HG03558 (cell line): ENCODE results near the gene DPPA4.
"Not testable (repeated sequence)": the region's sequence is repeated elsewhere in the genome, so short reads cannot be mapped to it uniquely, and the experiment has no call there.

Experiments
- ATAC-seq: cut with Tn5 transposase; IDR thresholded peaks from one replicate; pipeline ENCODE4 v1.9.1; 2021; ENCODE audit warnings: moderate number of reproducible peaks; ENCODE audit not compliant: unreplicated experiment; ENCODE audit errors: extremely low read depth

DPPA4 gene, protein sequence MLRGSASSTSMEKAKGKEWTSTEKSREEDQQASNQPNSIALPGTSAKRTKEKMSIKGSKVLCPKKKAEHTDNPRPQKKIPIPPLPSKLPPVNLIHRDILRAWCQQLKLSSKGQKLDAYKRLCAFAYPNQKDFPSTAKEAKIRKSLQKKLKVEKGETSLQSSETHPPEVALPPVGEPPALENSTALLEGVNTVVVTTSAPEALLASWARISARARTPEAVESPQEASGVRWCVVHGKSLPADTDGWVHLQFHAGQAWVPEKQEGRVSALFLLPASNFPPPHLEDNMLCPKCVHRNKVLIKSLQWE

DNA sequence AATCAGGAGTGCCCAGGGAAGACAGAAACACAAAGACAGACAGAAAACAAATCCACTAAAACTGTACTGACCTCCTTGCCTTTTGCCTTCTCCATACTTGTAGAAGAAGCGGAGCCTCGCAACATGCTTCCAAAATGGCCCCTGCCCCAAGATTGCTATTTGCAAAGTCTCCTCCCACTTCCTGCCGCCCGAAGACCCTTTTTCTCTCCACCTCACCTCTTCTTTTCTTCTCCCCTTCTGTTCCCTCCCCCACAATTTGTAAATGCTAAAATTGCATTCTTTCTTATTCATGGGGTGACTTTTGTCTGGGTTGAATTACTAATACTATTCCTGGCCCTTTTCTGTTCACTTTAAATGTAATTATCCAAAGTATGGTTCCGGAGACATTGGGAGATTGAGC, at the start of gene DPPA4:
TSS of gene DPPA4 (minus strand) at position 154 of the 400 bp plus-strand sequence. CDS start at position 125, 29 bp downstream.
- ATAC-seq = no peak

DNA sequence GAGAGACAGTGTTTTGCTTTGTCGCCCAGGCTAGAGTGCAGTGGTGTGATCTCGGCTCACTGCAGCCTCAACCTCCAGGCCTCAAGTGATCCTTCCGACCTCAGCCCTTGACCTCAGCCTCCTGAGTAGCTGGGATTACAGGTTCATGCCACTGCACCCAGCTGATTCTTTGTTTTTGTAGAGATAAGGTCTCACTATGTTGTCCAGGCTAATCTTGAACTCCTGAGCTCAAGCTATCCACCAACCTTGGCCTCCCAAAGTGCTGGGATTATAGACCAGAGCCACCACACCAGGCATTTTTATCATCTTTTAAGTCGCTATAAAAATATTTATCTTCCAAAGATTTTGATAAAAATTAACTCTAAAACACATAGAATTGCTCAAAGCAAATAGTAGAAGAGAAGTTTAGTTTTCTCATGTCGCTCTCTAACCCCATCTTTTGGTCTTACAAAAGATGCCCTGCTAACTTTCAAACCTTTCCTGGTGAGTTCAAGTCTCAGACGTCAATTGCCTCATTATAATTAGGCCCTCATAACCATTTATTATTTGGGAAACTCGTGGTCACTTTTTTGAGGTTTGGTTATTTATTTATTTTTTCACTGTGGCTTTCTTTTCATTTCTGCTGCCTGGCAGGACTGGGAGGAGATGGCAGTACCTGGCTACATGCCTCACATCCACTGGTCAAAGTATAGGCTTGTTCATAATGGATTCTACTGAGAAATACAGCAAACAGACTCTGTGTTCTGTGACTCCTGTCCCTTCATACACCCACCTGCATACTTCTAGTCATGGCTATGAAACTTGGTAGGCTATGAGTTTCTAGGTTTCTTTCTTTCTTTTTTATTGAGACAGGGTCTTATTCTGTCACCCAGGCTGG, 48.3 kb upstream of the DPPA4 start:
- no peak for ATAC-seq

DNA sequence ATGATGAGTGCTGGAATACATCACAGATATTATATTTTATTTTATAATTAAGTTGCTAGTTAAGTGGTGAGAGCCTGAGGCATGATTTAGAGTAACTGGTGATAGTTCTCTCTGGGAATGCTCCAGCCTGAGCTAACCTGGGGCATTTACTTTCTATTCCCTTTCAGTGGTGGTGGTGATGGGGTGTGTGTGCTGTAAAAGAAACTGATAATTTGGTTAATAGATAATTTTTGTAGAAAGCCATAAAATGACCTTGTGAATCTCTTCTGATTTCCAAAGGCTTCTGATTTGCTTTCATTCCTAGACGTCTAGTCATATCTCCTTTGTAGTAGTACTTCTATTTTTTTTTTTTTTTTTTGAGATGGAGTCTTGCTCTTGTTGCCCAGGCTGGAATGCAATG, 46.8 kb upstream of the DPPA4 start:
- ATAC-seq = no peak

DNA sequence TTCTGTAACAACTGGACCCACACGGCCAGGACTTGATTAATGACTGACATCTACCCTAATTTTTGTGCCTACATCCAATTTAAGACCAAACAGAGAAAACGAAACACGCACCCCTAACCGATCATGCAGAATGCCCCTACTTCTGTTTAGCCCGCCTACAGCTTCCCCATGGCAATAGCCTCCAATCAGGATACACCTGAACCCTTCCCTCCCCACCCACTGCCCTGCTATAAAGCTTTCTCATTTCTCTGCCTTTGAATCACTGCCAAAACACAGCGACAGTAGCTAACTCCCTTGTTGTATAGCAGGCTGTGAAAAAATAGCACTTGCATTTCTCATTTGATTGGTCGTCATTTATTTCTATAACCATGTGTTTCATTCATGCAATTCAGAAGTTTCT, 45.2 kb upstream of the DPPA4 start:
- no peak for ATAC-seq

DNA sequence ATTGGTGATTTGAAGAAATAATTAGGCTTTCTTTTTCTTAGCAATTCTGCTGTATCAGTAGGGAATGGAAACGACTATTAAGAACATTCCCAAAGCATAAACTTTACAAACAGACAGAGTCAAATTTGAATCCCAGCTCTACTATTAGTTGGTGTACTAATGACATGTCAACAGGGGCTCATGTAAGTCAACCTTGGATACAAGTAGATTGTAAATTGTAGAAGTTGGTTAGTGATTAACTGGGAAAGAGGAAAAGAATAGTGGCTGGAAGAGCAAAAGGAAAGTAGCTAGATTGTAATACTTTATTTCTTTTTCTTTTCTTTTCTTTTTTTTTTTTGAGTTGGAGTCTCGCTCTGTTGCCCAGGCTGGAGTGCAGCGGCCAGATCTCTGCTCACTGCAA, 38.6 kb upstream of the DPPA4 start:
- no peak for ATAC-seq

DNA sequence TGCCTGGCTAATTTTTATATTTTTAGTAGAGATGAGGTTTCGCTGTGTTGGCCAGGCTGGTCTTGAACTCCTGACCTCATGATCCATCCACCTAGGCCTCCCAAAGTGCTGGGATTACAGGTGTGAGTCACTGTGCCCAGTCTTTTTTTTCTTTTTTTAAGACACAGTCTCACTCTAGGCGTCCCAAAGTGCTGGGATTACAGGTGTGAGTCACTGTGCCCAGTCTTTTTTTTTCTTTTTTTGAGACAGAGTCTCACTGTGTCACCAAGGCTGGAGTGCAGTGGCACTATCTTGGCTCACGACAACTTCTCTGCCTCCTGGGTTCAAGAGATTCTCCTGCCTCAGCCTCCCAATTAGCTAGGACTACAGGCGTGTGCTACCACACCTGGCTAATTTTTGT, 37.1 kb upstream of the DPPA4 start:
- ATAC-seq = not testable (repeated sequence)

DNA sequence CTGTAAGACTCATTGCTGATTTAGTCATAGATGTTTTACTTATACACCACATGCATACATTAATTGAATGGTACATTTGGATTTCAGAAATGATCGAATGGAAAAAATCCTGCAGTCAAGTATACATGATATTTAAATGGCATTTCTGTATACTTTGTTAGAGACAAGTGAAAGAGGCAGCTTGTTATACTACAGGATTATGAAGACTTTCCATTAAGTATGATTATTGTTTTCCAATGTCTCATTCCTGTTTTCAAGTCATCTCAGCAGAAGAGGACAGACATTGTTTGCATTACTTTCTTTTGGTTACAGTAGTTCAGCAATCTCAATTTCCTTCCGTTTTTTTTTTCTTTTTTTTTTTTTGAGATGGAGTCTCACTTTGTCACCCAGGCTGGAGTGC, 36.6 kb upstream of the DPPA4 start:
- no peak for ATAC-seq

DNA sequence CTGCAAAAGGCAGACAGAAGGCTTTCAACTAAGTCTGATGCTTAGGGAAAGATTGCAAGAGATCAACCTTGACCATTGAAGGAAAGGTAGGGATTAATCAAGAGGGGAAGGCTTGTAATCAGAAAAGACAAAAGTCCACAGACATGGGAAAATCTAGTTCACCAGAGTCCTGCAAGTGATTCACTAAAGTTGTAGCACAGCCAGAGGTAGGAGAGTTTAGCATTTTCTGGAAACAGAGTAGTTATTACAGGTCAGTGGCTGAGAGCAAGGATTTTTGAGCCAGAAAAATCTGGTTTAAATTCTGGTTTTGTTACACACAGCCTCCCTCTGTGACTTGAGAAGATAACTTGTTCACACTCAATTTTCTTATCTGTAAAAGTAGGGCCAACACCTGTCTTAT, 35.3 kb upstream of the DPPA4 start:
- ATAC-seq = no peak

DNA sequence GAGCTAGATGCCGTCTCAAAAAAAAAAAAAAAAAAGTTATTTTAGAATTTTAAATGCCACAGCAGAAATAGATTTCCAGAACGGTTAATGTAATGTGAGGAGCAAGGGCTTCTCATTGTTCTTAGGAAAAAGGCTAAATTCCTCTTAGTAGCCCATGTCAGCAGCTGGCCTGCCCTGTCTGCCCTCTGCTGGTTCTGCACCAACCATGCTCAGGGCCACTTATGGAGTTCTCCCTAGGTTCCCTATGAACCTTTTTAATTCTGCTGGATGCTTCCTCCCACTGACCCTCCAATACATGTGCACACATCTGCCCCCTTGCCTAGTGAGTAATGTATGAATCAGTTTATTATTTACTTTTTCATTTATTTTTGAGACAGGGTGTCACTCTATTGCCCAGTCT, 32.2 kb upstream of the DPPA4 start:
- no peak for ATAC-seq

DNA sequence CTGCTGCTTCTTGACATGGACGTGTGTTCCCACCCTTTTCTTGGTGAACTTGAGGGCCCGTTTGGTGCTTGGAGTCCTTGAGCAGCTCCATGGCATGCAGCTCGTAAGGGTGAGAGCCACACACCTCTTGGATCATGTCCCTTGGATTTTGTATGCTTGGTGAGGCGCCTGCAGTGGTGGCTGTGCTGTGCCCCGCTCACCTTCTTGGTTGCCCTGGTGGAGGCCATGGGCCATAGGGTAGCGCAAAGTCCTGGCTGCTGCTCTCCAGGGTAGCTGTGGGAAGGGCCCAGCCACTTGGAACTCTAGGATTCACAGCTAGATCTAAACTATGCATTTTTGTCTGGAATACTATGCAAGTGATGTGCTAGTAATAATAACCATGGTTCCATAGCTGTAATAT, 26.7 kb upstream of the DPPA4 start:
- ATAC-seq = no peak

DNA sequence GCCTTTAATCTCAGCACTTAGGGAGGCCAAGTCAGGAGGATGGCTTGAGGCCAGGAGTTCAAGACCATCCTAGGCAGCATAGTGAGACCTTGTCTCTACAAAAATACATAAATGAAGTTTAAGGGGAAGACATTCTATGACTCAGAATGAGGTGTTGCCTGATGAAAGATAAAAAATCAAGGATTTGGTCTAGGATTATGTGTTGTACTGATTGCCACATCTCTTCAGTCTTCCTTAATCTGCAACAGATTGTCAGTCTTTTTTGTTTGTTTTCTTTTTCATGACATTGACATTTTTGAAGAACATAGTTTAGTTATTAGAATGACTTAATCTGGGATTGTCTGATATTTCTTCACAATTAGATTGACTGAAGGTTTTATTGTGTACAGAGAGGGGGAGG, 26.3 kb upstream of the DPPA4 start:
- ATAC-seq = no peak

DNA sequence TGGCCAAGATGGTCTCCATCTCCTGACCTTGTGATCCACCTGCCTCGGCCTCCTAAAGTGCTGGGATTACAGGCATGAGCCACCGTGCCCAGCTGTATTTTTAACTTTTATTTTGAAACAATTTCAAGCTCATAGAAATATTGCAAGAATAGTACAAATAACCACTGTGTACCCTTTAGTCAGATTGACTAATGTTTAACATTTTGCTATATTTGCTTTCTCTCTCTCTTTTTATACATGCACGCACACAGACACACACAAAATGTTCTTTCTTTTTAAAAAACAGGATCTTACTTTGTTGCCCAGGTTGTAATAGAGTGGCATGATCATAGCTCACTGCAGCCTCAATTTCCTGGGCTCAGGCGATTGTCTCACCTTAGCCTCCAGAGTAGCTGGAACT, 25.5 kb upstream of the DPPA4 start:
- no peak for ATAC-seq

DNA sequence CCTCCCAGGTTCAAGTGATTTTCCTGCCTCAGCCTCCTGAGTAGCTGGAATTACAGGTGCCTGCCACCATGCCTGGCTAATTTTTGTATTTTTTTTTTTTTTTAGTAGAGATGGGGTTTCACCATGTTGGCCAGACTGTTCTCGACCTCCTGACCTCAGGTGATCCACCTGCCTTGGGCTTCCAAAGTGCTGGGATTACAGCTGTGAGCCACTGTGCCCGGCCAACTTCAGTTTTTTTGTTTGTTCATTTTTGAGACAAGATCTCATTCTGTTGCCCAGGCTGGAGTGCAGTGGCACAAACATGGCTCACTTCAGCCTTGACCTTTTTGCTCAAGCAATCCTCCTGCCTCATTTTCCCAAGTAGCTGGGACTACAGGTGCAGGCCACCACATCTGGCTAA, 21.5 kb upstream of the DPPA4 start:
- not testable (repeated sequence) for ATAC-seq

DNA sequence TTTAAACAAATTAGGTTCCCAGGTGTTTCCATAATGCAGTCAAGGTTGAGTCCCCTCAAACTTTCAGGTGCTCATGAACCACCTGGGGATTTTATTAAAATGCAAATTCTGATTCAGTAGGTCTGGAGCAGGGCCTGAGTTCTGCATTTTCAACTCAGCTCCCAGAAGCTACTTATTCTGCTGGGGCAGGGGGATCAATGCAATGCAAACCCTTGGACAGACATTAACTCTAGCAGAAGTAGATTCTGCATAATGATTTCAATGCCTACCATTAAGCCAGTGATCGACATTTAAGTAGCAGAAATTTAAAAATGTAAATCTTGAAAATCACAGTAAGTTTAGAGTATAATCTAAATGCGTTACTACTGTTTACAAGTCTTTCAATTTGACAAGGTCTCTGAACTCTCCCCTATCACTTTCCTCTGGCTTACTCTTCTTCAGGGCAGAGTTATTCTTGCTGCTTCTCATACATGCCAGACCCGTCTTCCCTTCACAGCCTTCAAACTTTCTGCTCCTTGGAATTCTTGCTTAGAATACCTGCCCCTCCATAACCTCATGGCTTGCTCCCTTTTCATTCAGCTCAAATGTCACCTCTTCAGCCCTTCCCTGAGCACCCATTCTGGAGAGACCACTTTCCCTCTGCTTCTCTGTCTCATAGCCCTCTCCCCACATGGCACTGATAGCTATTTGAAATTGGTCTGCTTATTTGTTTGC, 19.3 kb upstream of the DPPA4 start:
- ATAC-seq = no peak

DNA sequence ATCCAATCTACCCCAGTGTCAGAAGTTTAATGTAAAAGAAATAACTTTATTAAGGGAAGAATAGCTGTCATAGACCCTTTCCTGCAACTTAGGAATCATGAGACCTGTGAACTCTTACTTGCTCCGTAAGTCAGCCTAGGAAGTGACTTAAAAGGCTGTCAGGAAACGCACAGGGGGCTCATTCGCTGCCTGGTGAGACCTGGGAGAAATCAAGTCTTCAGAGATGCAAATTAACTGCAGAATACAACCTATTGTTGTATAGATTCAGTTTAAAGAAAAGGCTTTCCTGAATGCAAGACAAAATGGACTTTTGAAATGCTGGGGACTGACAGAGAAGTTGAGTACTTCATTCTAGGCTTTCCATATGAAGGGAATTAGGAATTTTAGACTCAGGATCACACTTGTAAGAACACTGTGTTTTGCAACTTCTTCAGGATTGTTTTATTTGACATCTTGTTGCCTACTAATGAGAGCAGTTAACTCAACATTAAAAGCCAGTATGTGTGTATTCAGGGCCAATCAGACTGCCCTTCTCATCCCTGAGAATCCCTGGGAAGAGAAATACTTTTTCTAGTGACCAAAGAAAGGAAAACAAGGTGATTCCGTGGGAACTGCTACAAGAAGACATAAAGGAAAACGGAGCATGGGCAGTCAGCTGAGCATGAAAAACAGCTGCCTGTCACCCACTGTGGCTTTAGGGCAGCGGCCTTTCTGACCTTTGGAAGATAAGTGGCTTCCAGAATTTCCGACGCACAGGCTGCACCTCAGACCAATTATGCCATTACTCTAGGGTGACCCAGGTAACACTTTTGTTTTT, 18.5 kb upstream of the DPPA4 start:
- ATAC-seq = no peak

DNA sequence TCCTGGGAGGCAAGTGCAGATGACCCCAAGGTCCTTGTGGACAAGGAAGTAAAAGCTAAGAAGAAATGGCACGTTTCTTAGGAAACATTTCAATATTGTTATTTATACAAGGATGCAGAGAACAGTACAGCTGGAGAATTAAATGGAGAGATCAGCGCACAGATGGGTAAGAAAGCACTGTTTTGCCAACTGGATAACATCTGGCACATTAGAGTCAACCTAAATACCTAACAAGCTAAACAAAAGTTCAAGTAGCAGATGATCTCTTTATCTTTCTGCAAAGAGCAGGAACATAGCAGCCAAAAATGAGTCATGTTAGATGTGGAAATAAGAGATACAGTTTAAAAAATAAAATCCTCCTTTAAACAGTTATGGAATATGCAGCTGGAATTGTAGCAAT, 15.7 kb upstream of the DPPA4 start:
- ATAC-seq = no peak

DNA sequence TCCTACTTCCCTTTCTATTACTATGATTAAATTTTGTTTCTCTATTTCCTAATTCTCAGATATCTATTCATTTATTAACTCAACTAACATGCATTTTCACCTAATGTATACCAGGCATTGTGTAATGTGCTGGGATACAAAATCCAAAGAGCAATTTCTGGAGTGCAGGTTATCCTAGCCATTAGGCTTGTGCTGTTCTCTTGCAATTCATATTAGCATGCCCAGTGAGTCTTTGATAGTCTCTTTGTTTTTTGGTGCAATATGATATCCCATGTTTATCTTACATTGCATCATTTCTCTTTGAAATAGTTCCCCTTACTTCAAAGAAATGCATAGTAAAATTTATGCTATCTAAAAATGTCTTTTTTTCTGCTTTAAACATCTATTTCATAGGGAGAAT, 13.9 kb upstream of the DPPA4 start:
- ATAC-seq = no peak

DNA sequence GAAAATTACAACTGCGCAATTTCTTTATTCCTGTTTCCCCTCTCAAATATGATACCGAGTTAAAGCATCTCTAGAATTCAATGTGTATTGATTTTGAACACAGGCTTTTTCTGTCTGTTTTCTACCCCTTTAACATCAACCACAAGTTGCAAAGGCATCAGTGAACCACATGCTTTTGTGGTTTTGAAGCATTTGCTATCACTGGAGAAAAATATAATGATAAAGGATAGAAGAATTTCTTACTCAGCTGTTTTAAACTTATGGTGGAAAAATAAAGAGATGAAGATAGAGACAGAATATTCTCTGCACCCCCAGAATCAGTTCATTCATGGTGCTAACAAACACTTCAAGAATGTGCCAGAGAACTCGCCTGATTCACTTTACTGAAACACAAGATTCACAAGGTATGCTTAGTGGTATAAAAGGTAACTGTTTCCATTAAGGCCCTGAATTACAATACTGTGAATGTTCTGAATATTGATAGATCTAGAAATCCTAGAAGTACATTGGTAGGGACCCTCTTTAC, 9.5 kb upstream of the DPPA4 start:
- ATAC-seq = no peak

DNA sequence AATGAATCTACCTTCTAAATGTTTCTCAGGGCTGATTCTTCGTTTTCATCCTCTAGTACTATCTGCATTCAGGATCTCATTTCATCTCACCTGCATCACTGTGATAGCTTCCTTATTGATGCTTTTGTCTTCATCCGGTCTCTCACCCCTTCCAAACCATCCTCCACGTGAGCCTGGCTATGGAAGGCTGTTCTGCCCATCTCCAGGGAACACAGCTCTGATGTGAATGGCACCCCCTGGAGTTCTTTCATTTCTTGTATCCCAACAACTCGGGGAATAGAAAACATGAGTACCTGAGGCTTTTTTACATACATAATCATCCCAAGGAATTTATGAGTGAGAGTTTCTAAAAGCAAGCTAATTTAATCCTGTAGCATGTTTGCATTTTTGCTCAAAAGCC, 8.8 kb upstream of the DPPA4 start:
- ATAC-seq = no peak
